ENCODE measurements around the gene CCNJL.

The CCNJL gene

DNA sequence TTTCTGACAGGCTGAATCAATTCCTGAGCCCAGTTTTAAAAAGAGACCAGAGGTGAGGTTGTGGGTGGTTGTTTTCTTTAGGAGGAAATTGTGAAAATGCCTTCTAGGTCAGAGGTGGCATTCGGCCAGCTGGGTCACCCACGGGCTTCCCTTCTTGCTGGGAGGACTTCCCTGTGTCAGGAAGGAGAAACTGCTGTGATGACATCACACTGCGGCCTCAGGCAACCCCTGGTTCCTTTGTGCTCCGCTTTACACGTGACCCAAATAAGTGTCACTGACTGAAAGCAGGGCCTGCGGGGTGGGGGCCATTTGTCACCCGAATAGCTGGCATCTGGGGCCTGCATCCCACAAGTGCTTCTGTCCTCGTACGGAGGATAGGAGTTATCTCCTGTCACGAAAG lies 43.3 kb downstream of the CCNJL start:
- no peaks in the 10 kb centered on the region for H3K9me3 Mint-ChIP-seq
- H3K4me1 Mint-ChIP-seq, result peaks cover 11% of the 10 kb centered on the region
- ATAC-seq (no peak), DNase-seq (no peak)
- H3K27me3 Mint-ChIP-seq, result no peaks in the 10 kb centered on the region
- H3K27ac Mint-ChIP-seq, result no peak overlapping the region
- H3K4me3 Mint-ChIP-seq, result no peak overlapping the region
- no peaks in the 10 kb centered on the region for H3K36me3 Mint-ChIP-seq (ENCODE audit: low read depth)

DNA sequence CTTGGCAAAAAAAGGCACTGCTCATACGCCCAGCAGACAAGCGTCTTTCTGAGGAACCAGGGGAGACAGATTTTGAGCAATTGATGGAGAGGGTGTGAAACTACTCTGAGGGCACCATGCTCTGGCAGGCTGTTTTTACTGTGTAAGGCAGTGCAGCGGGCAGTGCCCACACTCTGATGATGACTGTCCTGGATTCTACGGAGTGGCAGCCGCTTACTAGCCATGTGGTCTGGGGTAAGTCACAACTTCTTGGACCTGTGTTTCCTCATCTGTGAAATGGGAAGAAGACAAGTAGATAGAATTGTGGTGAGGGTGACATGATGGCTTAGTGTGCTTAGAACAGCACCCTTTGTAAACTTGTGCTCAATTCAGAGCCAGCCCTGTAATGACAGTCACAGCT lies 44.2 kb downstream of the CCNJL start:
- Mint-ChIP-seq H3K4me1 (peaks cover 11% of the 10 kb centered on the region), H3K27me3 (no peaks in the 10 kb centered on the region), H3K36me3 (ENCODE audit: low read depth) (no peaks in the 10 kb centered on the region), H3K4me3 (no peak overlapping the region), H3K9me3 (no peaks in the 10 kb centered on the region), H3K27ac (no peak overlapping the region)
- DNase-seq (no peak), ATAC-seq (no peak)

DNA sequence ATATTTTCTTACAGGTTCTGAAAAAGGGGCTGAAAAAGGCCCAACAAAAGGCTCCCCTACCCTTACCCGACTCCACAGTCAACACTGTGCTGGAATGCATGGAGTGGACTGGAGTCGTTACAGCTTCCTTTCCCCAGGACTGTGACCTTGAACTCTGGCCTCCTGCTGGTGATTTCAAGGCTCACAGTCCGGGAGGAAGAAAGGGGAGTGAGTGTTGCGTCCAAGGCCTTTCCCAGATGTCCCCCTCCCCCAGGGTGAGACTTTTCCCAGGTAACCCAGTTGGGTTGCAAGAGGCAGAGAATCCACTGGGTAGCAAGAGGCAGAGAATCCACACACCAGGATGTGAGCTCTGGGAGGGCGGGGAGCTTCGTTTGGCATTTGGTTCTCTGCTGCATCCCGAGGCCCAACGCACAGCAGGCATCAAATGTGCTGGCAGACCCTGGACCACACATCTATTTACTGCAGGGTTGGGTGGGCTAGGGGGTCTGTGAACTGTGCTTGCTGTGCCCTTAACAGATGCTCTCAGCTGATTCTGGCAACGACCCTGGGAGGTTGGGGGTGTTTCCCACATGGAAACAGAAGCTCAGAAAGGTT lies 45.5 kb downstream of the CCNJL start:
- Mint-ChIP-seq H3K4me3 (no peak overlapping the region), H3K36me3 (ENCODE audit: low read depth) (no peaks in the 10 kb centered on the region), H3K4me1 (peaks cover 10% of the 10 kb centered on the region), H3K27ac (no peak overlapping the region), H3K27me3 (no peaks in the 10 kb centered on the region), H3K9me3 (no peaks in the 10 kb centered on the region)
- DNase-seq (no peak), ATAC-seq (no peak)

DNA sequence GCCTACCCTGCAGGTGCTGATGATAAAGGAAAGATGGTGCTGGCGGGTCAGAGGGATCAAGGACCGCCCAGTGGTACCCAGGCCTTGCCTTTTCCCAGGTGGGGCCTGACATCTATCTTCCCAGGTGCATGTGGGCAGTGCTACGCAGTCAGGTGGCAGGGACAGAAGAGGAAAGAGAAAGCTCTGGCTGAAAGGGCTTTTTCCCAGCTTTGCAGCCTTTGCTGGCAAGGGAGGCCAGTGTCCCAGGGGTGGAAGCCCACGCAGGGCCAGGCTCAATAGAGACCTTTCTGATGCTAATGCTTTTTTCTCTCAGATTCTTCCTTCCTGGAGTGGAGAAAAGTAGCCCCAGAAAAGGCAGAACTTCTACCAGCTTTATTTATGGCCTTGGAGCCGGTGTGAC lies 46.3 kb downstream of the CCNJL start:
- no peaks in the 10 kb centered on the region for H3K36me3 Mint-ChIP-seq (ENCODE audit: low read depth)
- ATAC-seq, result no peak
- peaks cover 2% of the 10 kb centered on the region for H3K27me3 Mint-ChIP-seq
- no peaks in the 10 kb centered on the region for H3K9me3 Mint-ChIP-seq
- H3K4me1 Mint-ChIP-seq, result peaks cover 4% of the 10 kb centered on the region
- DNase-seq, result no peak
- no peak overlapping the region for H3K27ac Mint-ChIP-seq
- no peak overlapping the region for H3K4me3 Mint-ChIP-seq

DNA sequence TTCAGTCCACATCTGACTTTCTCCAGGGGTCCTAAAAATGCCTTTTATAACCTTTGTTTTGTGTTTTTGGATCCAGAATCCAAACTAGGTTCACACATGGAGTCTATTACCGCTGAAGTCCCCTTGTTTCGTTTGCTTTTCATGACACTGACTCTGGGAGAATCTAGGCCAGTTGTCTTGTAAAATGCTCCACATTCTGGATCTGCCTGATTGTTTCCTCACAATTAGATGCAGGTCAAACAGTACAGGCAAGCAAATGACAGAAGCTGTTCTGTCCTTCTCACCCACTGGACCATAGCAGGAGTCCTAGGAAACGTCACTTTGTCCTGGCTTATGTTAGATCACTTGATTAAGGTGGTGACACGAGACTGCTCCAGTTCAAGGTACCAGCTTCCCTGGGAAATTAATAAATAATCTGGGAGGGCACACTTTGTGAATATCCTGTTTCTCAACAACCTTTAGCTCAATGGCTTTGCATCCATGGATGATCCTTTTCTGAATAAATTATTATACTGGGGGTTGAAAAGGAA lies 49.0 kb downstream of the CCNJL start:
- Mint-ChIP-seq H3K9me3 (no peaks in the 10 kb centered on the region), H3K4me1 (no peaks in the 10 kb centered on the region), H3K27ac (no peak overlapping the region), H3K36me3 (ENCODE audit: low read depth) (no peaks in the 10 kb centered on the region), H3K27me3 (peaks cover 2% of the 10 kb centered on the region), H3K4me3 (no peak overlapping the region)
- no peak for ATAC-seq
- no peak for DNase-seq

DNA sequence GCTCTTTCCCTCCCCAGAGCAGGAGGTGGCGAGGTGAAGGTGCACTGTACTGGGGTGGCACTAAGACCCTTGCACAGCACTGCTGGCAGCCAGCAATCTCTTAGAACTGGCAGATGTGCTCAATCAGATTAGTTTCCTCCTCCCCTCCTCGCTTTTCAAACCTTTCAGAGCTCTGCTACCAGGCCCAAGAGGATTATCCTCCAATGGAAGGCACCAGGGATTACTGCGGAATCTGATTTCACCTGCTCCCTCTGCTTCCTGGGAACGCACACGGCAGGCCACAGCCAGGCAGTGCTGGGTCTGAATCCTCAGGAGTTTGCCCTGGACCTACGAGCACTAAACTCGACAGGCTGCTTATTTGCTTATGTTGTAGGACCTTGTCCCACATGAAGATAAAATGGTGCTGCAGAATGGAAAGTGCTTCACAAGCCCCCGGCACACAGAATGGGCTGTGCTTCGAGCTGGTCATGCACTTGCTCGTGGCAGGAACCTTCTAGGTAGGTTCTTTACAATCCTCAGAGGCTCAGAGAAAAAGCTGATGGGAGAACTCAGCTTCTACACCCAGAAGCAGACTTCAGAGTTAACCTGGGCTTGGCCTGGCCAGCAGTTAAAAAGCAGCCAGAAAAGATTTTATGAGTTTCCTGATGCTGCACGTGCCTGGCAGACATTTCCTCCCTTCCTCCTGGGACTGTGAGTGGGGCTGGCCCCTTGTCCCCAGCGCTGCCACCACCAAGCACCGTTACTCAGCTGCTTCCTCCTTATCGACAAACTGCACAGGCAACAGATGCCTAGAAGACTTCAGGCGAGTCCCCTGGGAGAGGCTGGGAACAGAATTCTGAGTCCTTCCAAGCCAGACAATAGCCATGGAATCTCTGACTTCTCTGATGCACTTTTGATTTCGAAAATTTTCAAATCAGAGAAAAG lies 50.0 kb downstream of the CCNJL start:
- no peak overlapping the region for H3K4me3 Mint-ChIP-seq

DNA sequence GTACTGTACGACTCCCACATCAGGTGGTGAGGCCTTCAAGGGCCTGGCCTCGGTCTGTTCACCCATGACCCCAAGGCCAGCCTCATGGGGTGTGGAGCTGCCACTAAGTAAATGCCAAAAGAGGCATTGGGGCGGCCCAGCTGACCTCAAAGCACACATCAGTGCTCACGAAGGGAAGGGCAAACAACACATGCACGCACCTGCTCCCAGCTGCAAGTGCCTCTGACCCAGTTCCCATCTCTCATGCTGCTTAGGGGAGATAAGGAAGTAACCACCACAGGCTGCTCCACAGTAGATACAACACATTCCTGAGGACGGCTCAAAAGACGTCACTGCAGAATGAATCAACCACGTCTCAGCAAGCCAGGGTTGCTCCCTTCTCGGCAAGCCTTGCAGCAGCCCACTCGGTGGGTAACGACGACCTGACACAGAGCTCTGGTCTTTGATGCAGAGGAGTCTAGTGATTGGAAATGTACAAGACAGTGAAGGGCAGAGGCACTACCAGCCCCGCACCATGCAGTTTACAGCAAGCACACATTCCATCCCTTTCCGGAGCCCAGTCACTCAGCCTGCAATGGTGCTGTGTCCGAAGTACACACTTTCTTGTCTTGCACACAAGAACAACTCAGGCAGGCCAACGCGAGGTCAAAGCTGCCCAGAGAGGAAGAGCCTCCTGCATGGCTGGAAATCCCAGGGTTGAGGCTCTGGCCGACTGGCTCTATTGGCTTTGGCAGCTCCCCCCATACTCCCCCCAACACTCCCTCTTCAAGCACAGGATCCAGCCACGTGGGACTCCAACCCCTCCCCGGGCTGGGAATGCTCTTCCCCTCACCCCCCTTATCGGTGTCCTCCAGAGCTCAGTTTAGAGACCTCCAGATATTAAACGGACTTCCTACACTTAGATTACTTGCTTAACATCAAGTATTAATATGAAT lies 51.2 kb downstream of the CCNJL start:
- H3K4me3 Mint-ChIP-seq, result no peak overlapping the region
- peak; percentile 63 for ATAC-seq
- no peaks in the 10 kb centered on the region for H3K9me3 Mint-ChIP-seq
- H3K4me1 Mint-ChIP-seq, result no peaks in the 10 kb centered on the region
- H3K36me3 Mint-ChIP-seq (ENCODE audit: low read depth), result no peaks in the 10 kb centered on the region
- H3K27ac Mint-ChIP-seq, result no peak overlapping the region
- DNase-seq, result no peak
- peaks cover 2% of the 10 kb centered on the region for H3K27me3 Mint-ChIP-seq

More for the DNA sequence above, 50.0 kb downstream of the CCNJL start:
- Mint-ChIP-seq H3K27ac (no peak overlapping the region), H3K27me3 (peaks cover 2% of the 10 kb centered on the region), H3K4me1 (no peaks in the 10 kb centered on the region), H3K9me3 (no peaks in the 10 kb centered on the region), H3K36me3 (ENCODE audit: low read depth) (no peaks in the 10 kb centered on the region)
- ATAC-seq (no peak), DNase-seq (no peak)

DNA sequence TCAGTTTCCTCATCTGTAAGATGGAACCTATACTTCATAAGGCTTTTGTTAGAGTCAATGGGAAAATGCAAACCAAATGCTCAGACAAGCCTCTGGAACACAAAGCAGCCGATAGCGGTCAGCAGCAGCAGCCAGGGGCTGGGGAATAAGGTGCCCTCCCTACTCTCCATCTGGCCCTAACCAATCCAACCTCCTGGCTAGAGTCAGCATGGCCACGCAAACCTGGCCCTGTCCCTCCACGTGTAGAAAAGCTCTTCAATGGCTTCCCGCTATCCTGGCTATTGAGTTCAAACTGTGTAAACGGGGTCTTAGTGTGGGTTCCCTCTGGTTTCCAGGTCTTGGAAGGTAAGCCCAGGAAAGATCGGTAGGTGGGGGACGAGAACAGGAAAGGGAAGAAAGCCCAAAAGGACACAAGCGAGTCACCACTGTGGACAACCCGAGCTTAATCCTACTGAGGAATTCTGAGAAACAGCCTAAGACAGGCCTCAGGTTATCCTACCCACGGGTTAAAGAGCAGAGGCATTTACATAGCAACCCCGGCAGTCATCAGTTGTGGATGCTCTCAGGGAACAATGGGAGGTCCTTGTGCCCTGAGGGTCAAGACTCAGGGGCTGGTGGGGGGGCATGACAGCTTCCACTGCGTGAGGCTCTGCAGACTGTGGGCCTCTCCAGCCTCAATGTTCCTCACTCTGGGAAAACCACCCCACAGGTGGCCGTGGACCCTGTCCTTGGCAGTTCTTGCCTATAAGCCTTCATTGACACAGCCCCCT lies 52.2 kb downstream of the CCNJL start:
- ATAC-seq, result no peak
- no peak overlapping the region for H3K27ac Mint-ChIP-seq
- H3K9me3 Mint-ChIP-seq, result no peaks in the 10 kb centered on the region
- no peak overlapping the region for H3K4me3 Mint-ChIP-seq
- peaks cover 2% of the 10 kb centered on the region for H3K27me3 Mint-ChIP-seq
- no peaks in the 10 kb centered on the region for H3K36me3 Mint-ChIP-seq (ENCODE audit: low read depth)
- no peaks in the 10 kb centered on the region for H3K4me1 Mint-ChIP-seq
- no peak for DNase-seq

DNA sequence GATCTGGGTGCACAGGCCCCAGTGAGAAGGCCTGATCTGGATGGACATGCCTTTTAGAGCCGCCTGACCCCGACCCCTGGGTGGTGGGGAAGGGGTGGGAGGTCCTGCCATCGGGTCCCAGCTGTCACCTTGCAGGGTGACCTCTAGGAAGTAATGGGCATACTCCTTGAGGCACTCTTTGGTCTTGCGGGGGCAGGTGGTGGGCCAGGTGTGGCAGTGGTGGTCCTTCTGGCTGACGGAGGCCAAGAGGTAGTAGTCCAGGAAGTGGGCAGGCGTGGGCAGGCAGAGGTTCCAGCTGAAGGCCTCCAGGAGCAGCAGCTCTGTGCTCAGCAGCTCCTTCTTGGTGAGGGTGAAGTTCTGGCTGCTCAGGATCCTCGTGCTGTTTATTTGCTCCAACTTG lies 53.0 kb downstream of the CCNJL start:
- peaks cover 2% of the 10 kb centered on the region for H3K27me3 Mint-ChIP-seq
- no peak overlapping the region for H3K27ac Mint-ChIP-seq
- H3K4me3 Mint-ChIP-seq, result no peak overlapping the region
- DNase-seq (no peak), ATAC-seq (no peak)
- no peaks in the 10 kb centered on the region for H3K4me1 Mint-ChIP-seq
- H3K36me3 Mint-ChIP-seq (ENCODE audit: low read depth), result no peaks in the 10 kb centered on the region
- no peaks in the 10 kb centered on the region for H3K9me3 Mint-ChIP-seq

DNA sequence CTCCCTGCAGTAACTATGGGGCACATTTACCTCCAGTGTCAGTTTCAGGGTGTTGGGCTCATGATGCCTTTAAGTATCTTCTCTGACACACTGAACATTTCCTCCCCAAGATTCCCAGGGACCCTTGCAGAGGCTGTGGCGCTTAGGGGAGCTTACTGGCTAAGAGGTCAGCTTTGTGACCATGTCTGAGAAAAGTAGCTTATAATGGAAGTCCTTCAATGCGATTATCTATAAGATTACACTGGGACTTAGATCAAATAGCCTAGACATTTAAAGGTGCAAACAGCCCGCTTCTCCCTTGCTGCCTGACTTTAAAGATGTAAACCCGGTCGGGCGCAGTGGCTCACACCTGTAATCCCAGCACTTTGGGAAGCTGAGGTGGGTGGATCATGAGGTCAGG lies 57.7 kb downstream of the CCNJL start:
- no peaks in the 10 kb centered on the region for H3K36me3 Mint-ChIP-seq (ENCODE audit: low read depth)
- no peaks in the 10 kb centered on the region for H3K9me3 Mint-ChIP-seq
- no peaks in the 10 kb centered on the region for H3K4me1 Mint-ChIP-seq
- no peak overlapping the region for H3K4me3 Mint-ChIP-seq
- H3K27ac Mint-ChIP-seq, result no peak overlapping the region
- DNase-seq, result no peak
- H3K27me3 Mint-ChIP-seq, result no peaks in the 10 kb centered on the region
- ATAC-seq, result no peak

DNA sequence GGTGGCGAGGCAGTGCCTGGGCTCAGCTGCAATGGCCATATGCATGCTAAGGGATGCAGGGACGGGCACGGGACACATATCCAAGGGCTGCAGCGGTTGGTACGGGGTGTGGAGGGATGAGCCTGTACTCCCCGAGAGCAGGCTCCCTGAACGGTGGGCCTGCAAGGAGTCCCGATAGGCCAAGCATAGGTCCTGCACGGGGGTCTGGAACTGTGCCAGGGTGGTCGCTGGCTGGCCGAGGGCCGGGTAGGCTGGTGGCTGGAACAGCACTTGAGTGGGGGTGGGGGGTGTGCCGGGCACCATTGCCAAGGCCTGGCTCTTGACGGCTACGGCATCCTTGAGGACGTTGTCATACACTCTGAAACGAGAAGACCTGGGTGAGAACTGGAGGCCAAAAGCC lies 58.9 kb downstream of the CCNJL start:
- Mint-ChIP-seq H3K9me3 (no peaks in the 10 kb centered on the region), H3K27ac (no peak overlapping the region), H3K36me3 (ENCODE audit: low read depth) (no peaks in the 10 kb centered on the region), H3K27me3 (no peaks in the 10 kb centered on the region), H3K4me3 (no peak overlapping the region), H3K4me1 (no peaks in the 10 kb centered on the region)
- DNase-seq, result no peak
- no peak for ATAC-seq

DNA sequence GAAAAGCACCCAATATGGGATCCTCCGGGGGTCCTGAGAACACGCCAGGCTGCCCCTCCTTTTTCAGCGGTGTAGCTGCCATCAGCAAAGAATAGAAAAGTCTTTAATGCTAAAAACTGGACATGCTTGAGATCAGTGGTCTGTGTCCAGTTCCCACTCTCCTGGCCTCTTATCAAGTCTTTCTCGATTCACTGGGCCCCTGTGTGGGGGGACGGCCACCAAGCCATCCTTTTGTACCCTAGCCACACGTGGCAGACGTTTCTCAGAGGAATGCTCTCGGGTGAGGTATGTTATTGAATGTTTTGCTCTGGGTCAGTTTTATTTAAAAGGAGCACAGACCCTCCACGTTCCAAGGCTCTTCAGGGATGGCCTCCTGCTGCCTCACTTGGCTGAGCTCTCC lies 59.4 kb downstream of the CCNJL start:
- Mint-ChIP-seq H3K9me3 (no peaks in the 10 kb centered on the region), H3K36me3 (ENCODE audit: low read depth) (no peaks in the 10 kb centered on the region), H3K27ac (no peak overlapping the region), H3K27me3 (no peaks in the 10 kb centered on the region), H3K4me3 (no peak overlapping the region), H3K4me1 (no peaks in the 10 kb centered on the region)
- no peak for ATAC-seq
- DNase-seq, result no peak

DNA sequence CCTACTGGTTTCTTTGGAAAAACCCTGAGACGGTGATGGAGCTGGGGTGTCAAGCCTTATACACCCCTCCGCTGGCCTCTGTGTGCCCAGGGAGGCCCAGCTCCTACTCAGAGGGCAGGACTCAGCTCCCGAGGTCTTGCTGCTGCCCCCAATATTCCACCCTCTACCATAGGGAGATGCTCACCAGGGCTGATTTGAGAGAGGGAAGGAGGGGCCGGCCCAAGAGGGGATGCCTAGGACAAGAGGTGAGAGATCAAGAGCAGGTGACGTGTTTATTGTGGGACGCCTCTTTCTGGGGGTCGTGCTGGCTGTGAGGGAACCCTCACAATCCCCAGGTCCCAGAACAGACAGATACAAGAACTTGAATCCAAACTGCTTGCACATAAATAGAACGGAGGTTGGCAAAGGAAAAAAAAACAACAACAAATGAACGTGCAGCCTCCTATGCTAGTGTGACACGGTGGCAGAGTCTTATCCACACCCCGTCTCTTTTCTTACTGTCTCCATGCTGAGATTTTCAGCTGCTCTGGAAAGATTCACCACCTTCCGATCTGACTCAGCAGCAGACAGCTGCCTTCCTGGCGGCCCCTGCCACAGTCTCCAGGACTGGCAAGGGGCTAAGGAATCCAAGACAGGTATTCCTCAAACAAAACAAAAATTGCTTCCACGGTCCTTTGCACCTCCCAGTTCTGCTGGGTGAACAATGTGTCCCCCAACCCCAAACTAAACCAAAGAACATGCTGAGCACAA lies 60.8 kb downstream of the CCNJL start:
- ATAC-seq (no peak), DNase-seq (no peak)
- H3K9me3 Mint-ChIP-seq, result no peaks in the 10 kb centered on the region
- H3K36me3 Mint-ChIP-seq (ENCODE audit: low read depth), result no peaks in the 10 kb centered on the region
- H3K27me3 Mint-ChIP-seq, result no peaks in the 10 kb centered on the region
- no peaks in the 10 kb centered on the region for H3K4me1 Mint-ChIP-seq
- no peak overlapping the region for H3K4me3 Mint-ChIP-seq
- no peak overlapping the region for H3K27ac Mint-ChIP-seq

Measured in activated naive CD8-positive, alpha-beta T cell treated with anti-CD3 and anti-CD28 coated beads, Interleukin-2, amount 50 U/mL, for 24 hours (primary cell).